HG03432 (cell line): ENCODE results near the gene SLC26A4.
"Not testable (repeated sequence)": the region's sequence is repeated elsewhere in the genome, so short reads cannot be mapped to it uniquely, and the experiment has no call there.

Source experiments
- ATAC-seq: cut with Tn5 transposase; IDR thresholded peaks from one replicate; pipeline ENCODE4 v1.9.1; 2021; ENCODE audit warnings: mild to moderate bottlenecking, moderate library complexity; ENCODE audit not compliant: unreplicated experiment

Gene SLC26A4

GRCh38 chr7:107660381-107661080, at the start of gene SLC26A4:
Gene SLC26A4, plus strand, starts transcription at chr7:107660828. Its CDS starts 814 bp downstream, at chr7:107661642.
- peak; percentile 55 for ATAC-seq

GRCh38 chr7:107613439-107613838, 47.2 kb upstream of the SLC26A4 start:
- ATAC-seq, result no peak

DNA sequence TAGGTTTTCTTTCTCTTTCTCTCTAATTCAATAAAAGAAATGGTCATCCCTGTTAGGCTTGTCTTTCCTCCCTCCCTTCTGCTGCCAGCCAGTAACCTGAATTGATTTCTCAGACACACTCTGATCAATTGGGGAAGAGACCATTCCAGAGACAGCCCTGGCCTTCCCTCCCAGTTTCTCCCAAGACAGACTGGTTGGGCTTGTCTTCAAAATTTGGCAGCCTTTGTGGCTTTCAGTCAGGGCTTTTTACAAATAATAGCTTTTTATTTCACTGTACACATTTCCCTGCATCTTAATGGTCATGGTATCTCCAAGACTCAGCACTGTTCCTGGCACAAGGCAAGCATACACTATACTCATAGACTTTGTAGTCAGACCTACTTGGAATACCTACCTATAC, 46.7 kb upstream of the SLC26A4 start:
- ATAC-seq, result no peak

DNA sequence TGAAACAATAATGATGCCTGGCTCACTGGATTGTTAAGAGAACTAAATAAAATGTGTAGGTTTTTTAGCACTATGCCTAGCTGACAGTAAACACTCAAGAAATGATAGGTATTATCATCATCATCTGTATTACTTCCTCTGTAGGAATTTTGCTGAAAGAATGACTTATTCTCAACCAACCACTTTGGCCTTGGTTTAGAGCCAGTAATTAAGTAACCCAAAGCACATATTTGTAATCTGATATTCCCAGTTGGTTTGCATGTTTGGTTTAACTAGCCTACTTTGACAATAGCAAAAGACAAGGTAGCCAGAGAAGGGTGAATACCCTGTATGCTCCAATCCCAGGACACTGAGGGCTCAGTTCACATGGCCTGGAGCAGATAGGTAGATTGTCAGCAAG, 46.2 kb upstream of the SLC26A4 start:
- ATAC-seq, result no peak

GRCh38 chr7:107615910-107616680, 44.5 kb upstream of the SLC26A4 start:
- no peak for ATAC-seq

DNA sequence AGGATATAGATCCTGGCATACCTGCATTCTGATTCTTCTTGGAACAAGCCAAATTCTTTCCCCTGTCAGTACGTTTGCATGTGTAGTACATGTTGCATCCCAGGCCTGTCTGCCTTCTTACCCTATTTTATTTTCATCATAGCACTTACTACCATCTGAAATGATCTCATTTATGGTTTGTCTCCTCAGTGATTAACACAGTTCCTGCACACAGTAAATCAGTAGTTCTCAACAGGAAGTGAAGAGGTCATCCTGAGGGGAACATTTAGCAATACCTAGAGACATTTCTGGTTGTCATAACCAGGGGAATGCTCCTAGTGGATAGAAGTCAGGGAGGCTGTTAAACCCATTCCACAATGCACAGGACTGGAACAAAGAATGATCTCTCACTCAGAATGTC, 38.2 kb upstream of the SLC26A4 start:
- no peak for ATAC-seq

DNA sequence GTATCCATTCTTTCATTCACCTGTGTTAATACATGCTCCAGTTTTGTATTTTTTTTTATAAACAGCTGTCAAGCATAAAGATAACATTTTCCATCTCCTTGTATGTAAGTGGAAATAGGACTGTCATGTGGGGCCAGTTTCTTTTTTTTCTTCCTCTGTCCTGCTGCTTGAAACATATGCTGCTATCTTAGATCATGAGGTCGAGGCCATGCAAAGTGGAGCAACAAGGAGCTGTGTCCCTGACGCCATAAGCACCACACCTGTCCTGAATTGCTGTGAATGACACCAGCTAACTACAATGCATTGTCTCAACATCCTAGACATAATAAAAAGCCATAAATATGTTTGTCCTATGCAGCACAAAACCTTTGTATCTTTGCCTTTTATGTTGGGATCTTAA, 37.7 kb upstream of the SLC26A4 start:
- ATAC-seq, result no peak

- ATAC-seq, result no peak
Measured at GRCh38 chr7:107627002-107627401, 33.6 kb upstream of the SLC26A4 start.

GRCh38 chr7:107628461-107629064, 32.1 kb upstream of the SLC26A4 start:
- ATAC-seq, result no peak

DNA sequence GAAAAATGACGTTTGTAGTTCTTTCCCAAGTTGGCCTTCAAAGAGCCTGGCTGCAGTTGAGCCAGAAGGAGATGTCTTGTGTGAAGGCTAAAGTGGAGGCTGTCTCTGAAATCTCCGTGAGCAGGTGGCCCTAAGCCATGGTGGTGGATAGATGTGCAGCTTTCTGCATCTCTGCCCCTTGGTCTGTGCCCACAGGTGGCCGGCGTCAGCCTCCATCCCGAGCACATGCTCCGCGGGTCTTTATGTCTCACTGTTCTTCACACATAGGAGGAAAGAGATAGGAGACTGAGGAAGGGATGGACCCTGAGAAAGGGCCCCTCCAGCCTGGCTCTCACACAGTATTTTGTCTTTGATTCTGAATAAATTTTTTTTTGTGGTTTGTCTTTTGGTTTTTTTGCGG, 30.3 kb upstream of the SLC26A4 start:
- no peak for ATAC-seq

DNA sequence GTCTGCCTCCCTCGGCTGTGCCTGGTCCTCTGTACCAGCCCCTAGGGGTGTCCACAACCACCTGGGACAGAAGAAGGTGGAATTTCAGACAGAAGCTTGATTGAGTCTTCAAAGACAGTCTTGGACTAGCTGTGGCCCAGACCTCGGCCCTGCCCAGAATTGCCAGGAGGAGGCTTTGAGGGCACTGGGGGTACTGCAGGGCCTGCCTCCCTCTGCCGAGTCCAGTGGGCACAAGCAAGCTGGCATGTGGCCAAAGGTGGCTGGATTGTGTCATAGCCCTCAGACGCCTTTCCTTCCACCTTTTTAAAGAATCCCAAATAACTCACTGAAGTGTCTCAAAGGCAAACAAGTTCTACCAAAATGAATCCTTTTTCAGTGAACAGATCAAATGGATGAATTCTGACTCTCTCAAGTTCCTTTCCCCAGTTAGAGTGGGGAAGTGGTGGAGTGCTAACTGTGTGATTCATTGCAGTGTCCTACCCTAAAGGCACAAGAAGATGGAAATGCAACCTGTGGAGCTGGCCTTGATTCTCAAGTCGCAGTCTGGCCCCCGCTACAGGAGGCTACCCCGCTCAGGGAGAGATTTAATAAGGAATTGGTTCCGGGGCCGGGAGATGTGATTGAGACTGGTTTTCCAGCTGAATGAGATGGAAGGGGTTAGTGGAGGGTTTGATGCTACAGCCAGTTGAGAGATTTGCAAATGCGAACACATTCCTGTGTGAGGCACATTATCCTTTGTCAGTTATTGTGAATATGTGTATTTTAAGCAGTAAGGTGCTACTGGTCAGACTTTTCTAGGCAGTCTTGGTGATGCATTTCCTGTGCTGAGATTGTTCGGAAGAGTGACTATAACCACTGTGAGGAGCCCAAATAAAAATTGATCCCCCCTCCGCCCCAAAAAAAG, 28.8 kb upstream of the SLC26A4 start:
- ATAC-seq, result no peak

- ATAC-seq, result no peak
Measured at GRCh38 chr7:107632492-107632865, 28.1 kb upstream of the SLC26A4 start.

GRCh38 chr7:107638594-107638993, 22.0 kb upstream of the SLC26A4 start:
- peak; percentile 95 for ATAC-seq

DNA sequence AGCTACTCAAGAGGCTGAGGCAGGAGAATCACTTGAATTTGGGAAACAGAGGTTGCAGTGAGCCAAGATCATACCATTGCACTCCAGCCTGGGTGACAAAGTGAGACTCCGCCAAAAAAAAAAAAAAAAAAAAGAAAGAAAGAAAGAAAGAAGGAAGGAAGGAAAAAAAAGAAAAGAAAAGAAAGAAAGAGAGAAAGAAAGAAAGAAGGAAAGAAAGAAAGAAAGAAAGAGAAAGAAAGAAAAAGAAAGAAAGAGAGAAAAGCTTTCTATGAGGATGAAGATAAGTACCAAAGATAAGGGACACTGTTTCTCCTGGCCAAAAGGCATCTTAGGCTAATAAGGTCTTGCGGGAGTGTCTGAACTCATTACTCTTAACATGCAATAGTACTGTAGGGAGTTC, 21.6 kb upstream of the SLC26A4 start:
- ATAC-seq, result not testable (repeated sequence)

- ATAC-seq, result no peak
Measured at GRCh38 chr7:107641676-107642075, 19.0 kb upstream of the SLC26A4 start.

- ATAC-seq, result no peak
Measured at GRCh38 chr7:107642501-107642900, 18.1 kb upstream of the SLC26A4 start.

- no peak for ATAC-seq
Measured at GRCh38 chr7:107643407-107643806, 17.2 kb upstream of the SLC26A4 start.

GRCh38 chr7:107643938-107644308, 16.7 kb upstream of the SLC26A4 start:
- ATAC-seq, result no peak

GRCh38 chr7:107644309-107644974, 16.2 kb upstream of the SLC26A4 start:
- no peak for ATAC-seq

- no peak for ATAC-seq
Measured at GRCh38 chr7:107652642-107653041, 8.0 kb upstream of the SLC26A4 start.

DNA sequence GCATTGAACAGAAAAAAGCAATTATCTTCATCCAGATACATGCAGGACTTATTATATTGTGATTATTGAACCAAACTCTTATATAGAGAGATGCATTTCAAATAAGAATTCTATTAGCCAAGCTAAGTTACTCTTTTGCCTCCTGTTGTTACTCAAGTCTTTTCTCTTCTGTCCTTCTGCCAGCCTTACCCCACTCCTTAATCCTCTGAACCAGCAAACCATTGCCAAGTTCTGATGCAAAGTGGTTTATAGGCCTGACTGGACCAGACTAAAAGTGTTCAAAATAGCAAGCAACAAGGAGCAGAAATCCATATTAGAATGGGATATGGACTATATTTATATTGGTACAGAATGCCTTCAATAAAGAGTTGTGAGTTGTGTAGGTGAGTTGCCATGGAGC, 2.2 kb upstream of the SLC26A4 start:
- no peak for ATAC-seq
